Esophagus muscularis mucosa (tissue), 4 donors: Measurements from ENCODE around the gene EPHA6.

ENCODE experiments used
- EP300 ChIP-seq: sonication (generic); formaldehyde crosslinking; IDR thresholded peaks from one replicate; pipeline ENCODE4 v1.6.1; 2017; ENCODE audit warnings: antibody characterized with exemption
- POLR2A ChIP-seq: fragments of 450-650 bp; IDR thresholded peaks from one replicate; pipeline ENCODE4 v1.6.1; 2017; ENCODE audit warnings: antibody characterized with exemption, moderate library complexity, mild to moderate bottlenecking, low read depth
- POLR2AphosphoS5 ChIP-seq, 2 donors: sonication (generic); formaldehyde crosslinking; IDR thresholded peaks; one replicate each; pipeline ENCODE4 v1.6.1; 2017; ENCODE audit warnings: antibody characterized with exemption in 2 of 2
- TF ChIP-seq, protein P1 (sequence below), 3 experiments: fragments of 200-600 bp in 2 of 3; fragments of 450-650 bp in 1 of 3; sonication (generic) in 2 of 3; IDR thresholded peaks; one replicate each; pipeline ENCODE4 v1.5.1; 2017 to 2019; ENCODE audit warnings: antibody characterized with exemption in 3 of 3, mild to moderate bottlenecking in 2 of 3, moderate library complexity in 1 of 3

DNA sequence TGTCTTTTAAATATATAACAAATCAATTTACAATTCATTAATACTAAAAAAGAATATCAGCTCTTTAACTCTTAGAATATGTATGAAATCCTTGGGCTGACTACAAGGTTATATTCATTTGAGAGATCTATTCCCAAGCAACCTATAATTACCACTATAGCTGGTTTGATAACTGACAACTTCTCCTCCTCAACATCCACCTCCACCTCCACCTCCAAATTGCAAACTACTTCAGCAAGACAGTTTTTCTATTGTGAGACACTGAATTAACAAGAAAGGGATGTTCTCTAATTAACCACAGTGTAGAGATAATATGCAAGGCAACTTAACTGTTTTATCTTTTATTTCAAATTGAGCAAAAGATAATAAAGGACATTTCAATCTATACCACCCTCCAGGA, 665.3 kb downstream of the EPHA6 start:
- TF ChIP-seq, protein P1, sequence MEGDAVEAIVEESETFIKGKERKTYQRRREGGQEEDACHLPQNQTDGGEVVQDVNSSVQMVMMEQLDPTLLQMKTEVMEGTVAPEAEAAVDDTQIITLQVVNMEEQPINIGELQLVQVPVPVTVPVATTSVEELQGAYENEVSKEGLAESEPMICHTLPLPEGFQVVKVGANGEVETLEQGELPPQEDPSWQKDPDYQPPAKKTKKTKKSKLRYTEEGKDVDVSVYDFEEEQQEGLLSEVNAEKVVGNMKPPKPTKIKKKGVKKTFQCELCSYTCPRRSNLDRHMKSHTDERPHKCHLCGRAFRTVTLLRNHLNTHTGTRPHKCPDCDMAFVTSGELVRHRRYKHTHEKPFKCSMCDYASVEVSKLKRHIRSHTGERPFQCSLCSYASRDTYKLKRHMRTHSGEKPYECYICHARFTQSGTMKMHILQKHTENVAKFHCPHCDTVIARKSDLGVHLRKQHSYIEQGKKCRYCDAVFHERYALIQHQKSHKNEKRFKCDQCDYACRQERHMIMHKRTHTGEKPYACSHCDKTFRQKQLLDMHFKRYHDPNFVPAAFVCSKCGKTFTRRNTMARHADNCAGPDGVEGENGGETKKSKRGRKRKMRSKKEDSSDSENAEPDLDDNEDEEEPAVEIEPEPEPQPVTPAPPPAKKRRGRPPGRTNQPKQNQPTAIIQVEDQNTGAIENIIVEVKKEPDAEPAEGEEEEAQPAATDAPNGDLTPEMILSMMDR (IDR thresholded peaks at IDR 0.05), result no peak
- no peak for TF ChIP-seq POLR2AphosphoS5 (IDR thresholded peaks at IDR 0.05)
- no peak for TF ChIP-seq POLR2A
- no peak for TF ChIP-seq EP300
